A549 treated with Hydrocortisone at 1 μM for 4 hours (cell line): ENCODE data around the gene MGAM2. TPM values are rescaled to one million over a fixed set of nuclear protein-coding genes. Genes with fewer than 3 reads are reported as not detected.

Experiments used
- total RNA-seq: library from RNA; stranded (reverse); fragments of 200-300 nt; extraction: Qiagen RNA extraction; gene quantifications from 5 replicates; pipeline ENCODE4 v1.2.3, GENCODE V29; 2022

MGAM2 gene
- total RNA-seq: 0.01 TPM in 2 of 5 replicates, not detected in the others

DNA sequence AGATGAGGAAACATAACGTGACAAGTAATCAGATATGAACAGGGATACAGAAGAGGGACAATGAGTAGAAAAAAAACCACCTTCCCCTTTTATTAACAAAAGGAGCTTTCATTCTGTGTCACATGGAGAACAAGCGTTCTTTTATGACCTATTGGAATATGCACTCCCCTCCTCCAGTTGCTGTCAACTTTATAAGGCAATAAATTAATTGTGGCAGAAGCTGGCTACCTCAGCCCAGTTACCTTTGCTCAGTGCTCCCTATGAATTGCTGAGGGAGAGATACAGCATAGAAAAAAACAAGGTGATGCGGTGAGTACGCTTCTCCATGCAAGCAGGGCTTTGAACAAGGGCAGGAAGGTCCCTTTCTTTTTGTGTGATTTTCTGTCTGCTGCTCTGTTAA, at the start of gene MGAM2:
TSS of gene MGAM2 (plus strand) at position 220 of the 400 bp plus-strand sequence. CDS start 5,156 bp downstream, outside the sequence.

GRCh38 chr7:142257958-142258357, 146.4 kb downstream of the MGAM2 start, which contains the start of gene PRSS58:
TSS of gene PRSS58 (minus strand) at chr7:142258058. CDS start at chr7:142257707, 351 bp downstream.

Other genes with a start within 250 kb of the MGAM2 start
- gene OR9A4, start 195.3 kb upstream of the MGAM2 start, total RNA-seq: not detected in 5 replicates
- not detected in 5 replicates for gene CLEC5A, start 164.7 kb upstream of the MGAM2 start, total RNA-seq
- gene TAS2R38, start 137.9 kb upstream of the MGAM2 start, total RNA-seq: not detected in 5 replicates
- 0.62 to 0.90 TPM (median 0.75 TPM) in 5 replicates for gene MGAM, start 115.8 kb upstream of the MGAM2 start, total RNA-seq
- not detected in 5 replicates for gene PRSS58, start 146.3 kb downstream of the MGAM2 start, total RNA-seq